HCT116 (cell line): ENCODE measurements around the gene IDUA. TPM values are rescaled to one million over a fixed set of nuclear protein-coding genes. Genes with fewer than 3 reads are reported as not detected.

Experiments
- ATAC-seq: fragments of 200-7000 bp; cut with Tn5 transposase; 2 replicates; pipeline ENCODE4 v1.9.1; 2020; ENCODE audit warnings: mild to moderate bottlenecking, moderate library complexity
- BruUV-seq: library from RNA; stranded (reverse); fragments of 400-500 nt; replicated peaks from 2 replicates; lab custom pipeline; 2021; lab: Mats Ljungman, UMichigan
- CTCF ChIA-PET: fragments of 300-600 bp; sonication (Branson Sonifier 250); formaldehyde crosslinking; loops from one replicate; lab custom pipeline; 2021; ENCODE audit warnings: antibody characterized with exemption; lab: Charles Lee
- POLR2A ChIA-PET: fragments of 300-600, 350-600 bp; sonication (Branson Sonifier 250); formaldehyde crosslinking; loops from one replicate; lab custom pipeline; 2021; ENCODE audit warnings: antibody characterized with exemption; lab: Charles Lee
- RAD21 ChIA-PET, 2 experiments: fragments of 300-600 bp; sonication (Branson Sonifier 250); formaldehyde crosslinking; loops; one replicate each; lab custom pipeline; 2023; ENCODE audit warnings: low total read pairs in 2 of 2; ENCODE audit not compliant: uncharacterized antibody in 2 of 2, unreplicated experiment in 2 of 2, low non-redundant PET in 1 of 2; lab: Charles Lee
- DNase-seq: peaks from one replicate; pipeline ENCODE4 v3.0.0-alpha.2; 2010; ENCODE audit warnings: low read depth, low spot score
- H2AFZ ChIP-seq: fragments of 200-600 bp; shearing (Covaris generic), sonication (generic); 2 replicates; pipeline ENCODE4 v1.6.1; 2017; ENCODE audit warnings: low read depth, mixed run types, mixed read lengths, antibody characterized with exemption, low read length; ENCODE audit not compliant: poor library complexity, severe bottlenecking
- H3K27ac ChIP-seq: 2 replicates; pipeline ENCODE4 v1.5.1; 2012; ENCODE audit warnings: low read depth, low read length
- H3K27me3 ChIP-seq: fragments of 200-600 bp; sonication (generic); 2 replicates; pipeline ENCODE4 v1.6.1; 2016; ENCODE audit warnings: mixed run types, low read length, mixed read lengths; ENCODE audit not compliant: insufficient read depth
- H3K36me3 ChIP-seq, 2 experiments: fragments of 200-500 bp in 1 of 2; fragments of 200-600 bp in 1 of 2; sonication (Bioruptor generic) in 1 of 2; sonication (generic) in 1 of 2; 2 replicates each; pipeline versions ENCODE4 v1.5.1 to v1.6.1; 2014 to 2016; ENCODE audit warnings: low read length in 2 of 2, inconsistent platforms in 1 of 2, mixed read lengths in 1 of 2, mixed run types in 1 of 2; ENCODE audit not compliant: insufficient read depth in 2 of 2, control insufficient read depth in 1 of 2
- H3K4me1 ChIP-seq, 2 experiments: fragments of 200-600 bp in 1 of 2; sonication (generic) in 1 of 2; 2 replicates each; pipeline versions ENCODE4 v1.5.1 to v1.6.1; 2012 to 2017; ENCODE audit warnings: low read length in 2 of 2, inconsistent platforms in 1 of 2, mild to moderate bottlenecking in 1 of 2, mixed read lengths in 1 of 2, mixed run types in 1 of 2, moderate library complexity in 1 of 2; ENCODE audit not compliant: insufficient read depth in 2 of 2, control insufficient read depth in 1 of 2
- H3K4me2 ChIP-seq: fragments of 200-600 bp; sonication (generic); 2 replicates; pipeline ENCODE4 v1.6.1; 2017; ENCODE audit warnings: mixed run types, low read length, mixed read lengths
- H3K4me3 ChIP-seq, 2 experiments: fragments of 200-600 bp in 1 of 2; sonication (generic) in 1 of 2; replicated peaks in 1 of 2; 2 replicates each; pipeline ENCODE4 v1.5.1; 2011 to 2016; ENCODE audit warnings: low read length in 2 of 2, control low read depth in 1 of 2, low read depth in 1 of 2, mild to moderate bottlenecking in 1 of 2, mixed read lengths in 1 of 2, mixed run types in 1 of 2
- H3K79me2 ChIP-seq: fragments of 200-600 bp; sonication (generic); 2 replicates; pipeline ENCODE4 v1.6.1; 2017; ENCODE audit warnings: mild to moderate bottlenecking, mixed run types, low read length, moderate library complexity, mixed read lengths; ENCODE audit not compliant: insufficient read depth
- H3K9ac ChIP-seq: fragments of 200-600 bp; sonication (generic); 2 replicates; pipeline ENCODE4 v1.6.1; 2016; ENCODE audit warnings: low read length, mixed read lengths
- H3K9me2 ChIP-seq: fragments of 200-600 bp; sonication (generic), shearing (Covaris generic); 2 replicates; pipeline ENCODE4 v1.6.1; 2017; ENCODE audit warnings: mixed run types, mild to moderate bottlenecking, moderate library complexity; ENCODE audit not compliant: insufficient read depth
- H3K9me3 ChIP-seq, 2 experiments: fragments of 200-500 bp in 1 of 2; fragments of 200-600 bp in 1 of 2; sonication (Bioruptor generic) in 1 of 2; sonication (generic) in 1 of 2; 2 replicates each; pipeline ENCODE4 v1.6.1; 2014 to 2017; ENCODE audit warnings: low read length in 2 of 2, mixed read lengths in 2 of 2, inconsistent platforms in 1 of 2, low read depth in 1 of 2, mild to moderate bottlenecking in 1 of 2, mixed run types in 1 of 2, moderate library complexity in 1 of 2; ENCODE audit not compliant: control insufficient read depth in 1 of 2, insufficient read depth in 1 of 2
- H4K20me1 ChIP-seq: fragments of 200-600 bp; sonication (generic), shearing (Covaris generic); 2 replicates; pipeline ENCODE4 v1.6.1; 2017; ENCODE audit warnings: mixed run types, mild to moderate bottlenecking, moderate library complexity; ENCODE audit not compliant: insufficient read depth
- CEBPB ChIP-seq: IDR thresholded peaks from 2 replicates; pipeline ENCODE4 v1.6.1; 2012; ENCODE audit warnings: low read depth
- EGR1 ChIP-seq: IDR thresholded peaks from 2 replicates; pipeline ENCODE4 v1.6.1; 2012; ENCODE audit warnings: low read depth
- EZH2 ChIP-seq: fragments of 200-600 bp; sonication (generic); IDR thresholded peaks from 2 replicates; pipeline ENCODE4 v1.6.1; 2017; ENCODE audit warnings: antibody characterized with exemption, mixed run types
- EZH2phosphoT487 ChIP-seq: fragments of 200-600 bp; IDR thresholded peaks from 2 replicates; pipeline ENCODE4 v1.6.1; 2018; ENCODE audit warnings: antibody characterized with exemption, borderline replicate concordance
- JUND ChIP-seq: IDR thresholded peaks from 2 replicates; pipeline ENCODE4 v1.6.1; 2012
- MAX ChIP-seq: IDR thresholded peaks from 2 replicates; pipeline ENCODE4 v1.6.1; 2012
- POLR2A ChIP-seq: IDR thresholded peaks from 2 replicates; pipeline ENCODE4 v1.7.0; 2011; ENCODE audit warnings: borderline replicate concordance; ENCODE audit not compliant: insufficient read depth, insufficient read length; ENCODE audit errors: extremely low read depth
- SP1 ChIP-seq: IDR thresholded peaks from 2 replicates; pipeline ENCODE4 v1.6.1; 2012; ENCODE audit warnings: low read depth
- SRF ChIP-seq: IDR thresholded peaks from 2 replicates; pipeline ENCODE4 v1.6.1; 2012; ENCODE audit warnings: low read depth
- ZBTB33 ChIP-seq: IDR thresholded peaks from 2 replicates; pipeline ENCODE4 v1.6.1; 2011; ENCODE audit warnings: mild to moderate bottlenecking, low read length, moderate library complexity; ENCODE audit not compliant: insufficient replicate concordance; ENCODE audit errors: extremely low read depth
- intact Hi-C: fragments of 100-400 bp; cut with micrococcal nuclease; formaldehyde crosslinking; loops from 2 replicates; pipeline ENCODE4 v1.10.0; 2022
- total RNA-seq: library from RNA; stranded (reverse); gene quantifications from one replicate; pipeline ENCODE4 v1.2.1, GENCODE V29; 2021; ENCODE audit not compliant: unreplicated experiment
- TF ChIP-seq, protein P1 (sequence below), 3 experiments: fragments of 200-600 bp in 1 of 3; sonication (generic) in 1 of 3; IDR thresholded peaks in 2 of 3; conservative IDR thresholded peaks in 1 of 3; 2 replicates each; pipeline ENCODE4 v1.5.1; 2012 to 2017; ENCODE audit warnings: low read depth in 2 of 3, low read length in 2 of 3, antibody characterized with exemption in 1 of 3, borderline replicate concordance in 1 of 3, control low read depth in 1 of 3, mild to moderate bottlenecking in 1 of 3, mixed read lengths in 1 of 3, mixed run types in 1 of 3, moderate library complexity in 1 of 3; ENCODE audit not compliant: insufficient read depth in 1 of 3
- TF ChIP-seq, protein P2 (sequence below): IDR thresholded peaks from 2 replicates; pipeline ENCODE4 v1.6.1; 2012

The IDUA gene
- total RNA-seq, 1 experiment from 2014 or later: 28.2 TPM

GRCh38 chr4:945274-946102, 41.4 kb upstream of the IDUA start:
- RAD21 ChIA-PET: no interaction called here
- CTCF ChIA-PET: no interaction called here
- no peak for DNase-seq
- intact Hi-C loops: no loop called here
- TF ChIP-seq POLR2A (no peak), EGR1 (no peak), MAX (no peak), EZH2 (no peak), SRF (no peak), CEBPB (no peak), ZBTB33 (no peak), SP1 (no peak), EZH2phosphoT487 (no peak), JUND (no peak)
- TF ChIP-seq, protein P1, sequence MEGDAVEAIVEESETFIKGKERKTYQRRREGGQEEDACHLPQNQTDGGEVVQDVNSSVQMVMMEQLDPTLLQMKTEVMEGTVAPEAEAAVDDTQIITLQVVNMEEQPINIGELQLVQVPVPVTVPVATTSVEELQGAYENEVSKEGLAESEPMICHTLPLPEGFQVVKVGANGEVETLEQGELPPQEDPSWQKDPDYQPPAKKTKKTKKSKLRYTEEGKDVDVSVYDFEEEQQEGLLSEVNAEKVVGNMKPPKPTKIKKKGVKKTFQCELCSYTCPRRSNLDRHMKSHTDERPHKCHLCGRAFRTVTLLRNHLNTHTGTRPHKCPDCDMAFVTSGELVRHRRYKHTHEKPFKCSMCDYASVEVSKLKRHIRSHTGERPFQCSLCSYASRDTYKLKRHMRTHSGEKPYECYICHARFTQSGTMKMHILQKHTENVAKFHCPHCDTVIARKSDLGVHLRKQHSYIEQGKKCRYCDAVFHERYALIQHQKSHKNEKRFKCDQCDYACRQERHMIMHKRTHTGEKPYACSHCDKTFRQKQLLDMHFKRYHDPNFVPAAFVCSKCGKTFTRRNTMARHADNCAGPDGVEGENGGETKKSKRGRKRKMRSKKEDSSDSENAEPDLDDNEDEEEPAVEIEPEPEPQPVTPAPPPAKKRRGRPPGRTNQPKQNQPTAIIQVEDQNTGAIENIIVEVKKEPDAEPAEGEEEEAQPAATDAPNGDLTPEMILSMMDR (IDR thresholded peaks at IDR 0.05 in 2 of 3, conservative IDR thresholded peaks at IDR 0.05 in 1 of 3; ENCODE audit: borderline replicate concordance in 1 of 3, insufficient read depth in 1 of 3, low read depth in 2 of 3, low read length in 2 of 3): no peak
- TF ChIP-seq, protein P2, sequence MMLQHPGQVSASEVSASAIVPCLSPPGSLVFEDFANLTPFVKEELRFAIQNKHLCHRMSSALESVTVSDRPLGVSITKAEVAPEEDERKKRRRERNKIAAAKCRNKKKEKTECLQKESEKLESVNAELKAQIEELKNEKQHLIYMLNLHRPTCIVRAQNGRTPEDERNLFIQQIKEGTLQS: no peak
- POLR2A ChIA-PET: no interaction called here
- H3K79me2 ChIP-seq: no peaks in the 10 kb centered on the region
- no peaks in the 10 kb centered on the region for H4K20me1 ChIP-seq
- H3K4me1 ChIP-seq: no peaks in the 10 kb centered on the region
- H3K4me2 ChIP-seq: no peak overlapping the region
- no peaks in the 10 kb centered on the region for H3K27me3 ChIP-seq
- no TSS peak for BruUV-seq
- no peak overlapping the region for H3K27ac ChIP-seq
- no peak overlapping the region for H3K9ac ChIP-seq
- H3K9me2 ChIP-seq: no peaks in the 10 kb centered on the region
- no peak for ATAC-seq
- no peak overlapping the region for H3K4me3 ChIP-seq
- no peaks in the 10 kb centered on the region for H3K36me3 ChIP-seq
- H3K9me3 ChIP-seq: no peaks in the 10 kb centered on the region
- no peak overlapping the region for H2AFZ ChIP-seq
